Stromal cell of bone marrow (primary cell): Measurements from ENCODE around the gene WWOX.
"Not testable (repeated sequence)": the region's sequence is repeated elsewhere in the genome, so short reads cannot be mapped to it uniquely, and the experiment has no call there.

Experiments used
- DNase-seq: peaks from one replicate; pipeline ENCODE4 v3.0.0-alpha.2; 2012; ENCODE audit warnings: low read depth

Gene WWOX

GRCh38 chr16:78690510-78690909, 591.1 kb downstream of the WWOX start:
- no peak for DNase-seq

GRCh38 chr16:78691746-78692145, 592.3 kb downstream of the WWOX start:
- DNase-seq: not testable (repeated sequence)

- no peak for DNase-seq
Measured at GRCh38 chr16:78693496-78693895, 594.0 kb downstream of the WWOX start.

GRCh38 chr16:78694414-78694813, 595.0 kb downstream of the WWOX start:
- DNase-seq: no peak

GRCh38 chr16:78695391-78695790, 595.9 kb downstream of the WWOX start:
- DNase-seq: no peak

- no peak for DNase-seq
Measured at GRCh38 chr16:78696797-78697196, 597.3 kb downstream of the WWOX start.

GRCh38 chr16:78697426-78697825, 598.0 kb downstream of the WWOX start:
- no peak for DNase-seq

- no peak for DNase-seq
Measured at GRCh38 chr16:78703936-78704335, 604.5 kb downstream of the WWOX start.

GRCh38 chr16:78704416-78704815, 605.0 kb downstream of the WWOX start:
- no peak for DNase-seq

GRCh38 chr16:78705694-78706093, 606.2 kb downstream of the WWOX start:
- no peak for DNase-seq

GRCh38 chr16:78706637-78707036, 607.2 kb downstream of the WWOX start:
- no peak for DNase-seq

GRCh38 chr16:78709137-78709884, 609.9 kb downstream of the WWOX start:
- no peak for DNase-seq

- DNase-seq: no peak
Measured at GRCh38 chr16:78715106-78715505, 615.7 kb downstream of the WWOX start.

- no peak for DNase-seq
Measured at GRCh38 chr16:78715673-78716072, 616.2 kb downstream of the WWOX start.

- DNase-seq: no peak
Measured at GRCh38 chr16:78718141-78718540, 618.7 kb downstream of the WWOX start.

- DNase-seq: no peak
Measured at GRCh38 chr16:78720416-78720815, 621.0 kb downstream of the WWOX start.

GRCh38 chr16:78727536-78727935, 628.1 kb downstream of the WWOX start:
- no peak for DNase-seq

- DNase-seq: no peak
Measured at GRCh38 chr16:78729687-78730086, 630.2 kb downstream of the WWOX start.

- DNase-seq: no peak
Measured at GRCh38 chr16:78731785-78732184, 632.3 kb downstream of the WWOX start.

GRCh38 chr16:78732696-78733095, 633.2 kb downstream of the WWOX start:
- DNase-seq: no peak

GRCh38 chr16:78735337-78735736, 635.9 kb downstream of the WWOX start:
- no peak for DNase-seq

- DNase-seq: no peak
Measured at GRCh38 chr16:78737630-78738029, 638.2 kb downstream of the WWOX start.

- DNase-seq: no peak
Measured at GRCh38 chr16:78738557-78738956, 639.1 kb downstream of the WWOX start.

GRCh38 chr16:78740269-78740668, 640.8 kb downstream of the WWOX start:
- DNase-seq: no peak
